Measurements from ENCODE around the gene BBOX1. TPM values are rescaled to one million over a fixed set of nuclear protein-coding genes. Genes with fewer than 3 reads are reported as not detected.
"Not testable (repeated sequence)": the region's sequence is repeated elsewhere in the genome, so short reads cannot be mapped to it uniquely, and the experiment has no call there.

The BBOX1 gene
- total RNA-seq, 2 experiments from 2014 or later, result not detected

- H3K4me1 Mint-ChIP-seq (ENCODE audit: low read depth), result no peaks in the 10 kb centered on the region
- POLR2A ChIA-PET, result no interaction called here
- CTCF ChIA-PET, result interaction anchor here (1.6 kb wide), 1 partner anchor 10 kb away, joined by 4 read pairs; no protein-coding TSS in a partner anchor
- no peak overlapping the region for H3K4me3 Mint-ChIP-seq
- ATAC-seq (no peak), DNase-seq (no peak)
- intact Hi-C loops (cut with micrococcal nuclease), result no loop called here
- H3K27ac Mint-ChIP-seq, result no peak overlapping the region
- TF ChIP-seq, protein P1, sequence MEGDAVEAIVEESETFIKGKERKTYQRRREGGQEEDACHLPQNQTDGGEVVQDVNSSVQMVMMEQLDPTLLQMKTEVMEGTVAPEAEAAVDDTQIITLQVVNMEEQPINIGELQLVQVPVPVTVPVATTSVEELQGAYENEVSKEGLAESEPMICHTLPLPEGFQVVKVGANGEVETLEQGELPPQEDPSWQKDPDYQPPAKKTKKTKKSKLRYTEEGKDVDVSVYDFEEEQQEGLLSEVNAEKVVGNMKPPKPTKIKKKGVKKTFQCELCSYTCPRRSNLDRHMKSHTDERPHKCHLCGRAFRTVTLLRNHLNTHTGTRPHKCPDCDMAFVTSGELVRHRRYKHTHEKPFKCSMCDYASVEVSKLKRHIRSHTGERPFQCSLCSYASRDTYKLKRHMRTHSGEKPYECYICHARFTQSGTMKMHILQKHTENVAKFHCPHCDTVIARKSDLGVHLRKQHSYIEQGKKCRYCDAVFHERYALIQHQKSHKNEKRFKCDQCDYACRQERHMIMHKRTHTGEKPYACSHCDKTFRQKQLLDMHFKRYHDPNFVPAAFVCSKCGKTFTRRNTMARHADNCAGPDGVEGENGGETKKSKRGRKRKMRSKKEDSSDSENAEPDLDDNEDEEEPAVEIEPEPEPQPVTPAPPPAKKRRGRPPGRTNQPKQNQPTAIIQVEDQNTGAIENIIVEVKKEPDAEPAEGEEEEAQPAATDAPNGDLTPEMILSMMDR (IDR thresholded peaks at IDR 0.05), result no peak
- peaks cover 2% of the 10 kb centered on the region for H3K27me3 Mint-ChIP-seq
- H3K36me3 Mint-ChIP-seq (ENCODE audit: low read depth), result no peaks in the 10 kb centered on the region
- no peaks in the 10 kb centered on the region for H3K9me3 Mint-ChIP-seq
Observed at GRCh38 chr11:27173545-27173944, 132.9 kb downstream of the BBOX1 start.

DNA sequence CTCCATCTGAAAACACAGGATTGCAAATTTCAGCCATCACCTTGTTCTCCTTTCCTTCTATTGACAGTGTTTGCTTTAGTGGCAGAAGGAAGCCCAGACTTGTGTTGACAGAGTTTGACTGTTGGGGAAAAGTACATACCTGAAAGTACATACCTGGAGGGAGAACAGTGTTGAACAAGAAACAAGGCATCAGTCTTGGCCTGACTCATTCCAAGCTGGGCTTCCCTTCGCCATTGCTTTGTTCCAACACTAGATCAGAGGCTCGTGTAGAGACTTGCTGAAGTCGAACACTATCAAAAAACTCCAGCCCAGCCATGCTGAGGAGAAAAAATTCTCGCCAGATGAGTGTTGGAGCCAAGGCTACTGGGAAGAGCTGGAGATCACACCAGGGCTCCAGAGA, 133.4 kb downstream of the BBOX1 start:
- intact Hi-C loops (cut with micrococcal nuclease), result no loop called here
- no peaks in the 10 kb centered on the region for H3K9me3 Mint-ChIP-seq
- ATAC-seq (no peak), DNase-seq (no peak)
- CTCF ChIA-PET, result interaction anchor here (1.6 kb wide), 1 partner anchor 10 kb away, joined by 4 read pairs; no protein-coding TSS in a partner anchor
- POLR2A ChIA-PET, result no interaction called here
- no peaks in the 10 kb centered on the region for H3K27me3 Mint-ChIP-seq
- H3K4me1 Mint-ChIP-seq (ENCODE audit: low read depth), result no peaks in the 10 kb centered on the region
- no peak overlapping the region for H3K4me3 Mint-ChIP-seq
- H3K27ac Mint-ChIP-seq, result no peak overlapping the region
- no peaks in the 10 kb centered on the region for H3K36me3 Mint-ChIP-seq (ENCODE audit: low read depth)
- TF ChIP-seq, protein P1 (IDR thresholded peaks at IDR 0.05), result no peak

GRCh38 chr11:27174672-27175210, 134.1 kb downstream of the BBOX1 start:
- Mint-ChIP-seq H3K4me3 (no peak overlapping the region), H3K27ac (no peak overlapping the region), H3K4me1 (ENCODE audit: low read depth) (no peaks in the 10 kb centered on the region), H3K36me3 (ENCODE audit: low read depth) (no peaks in the 10 kb centered on the region), H3K27me3 (no peaks in the 10 kb centered on the region), H3K9me3 (no peaks in the 10 kb centered on the region)
- CTCF ChIA-PET, result interaction anchor here (1.6 kb wide), 1 partner anchor 9 kb away, joined by 4 read pairs; no protein-coding TSS in a partner anchor
- DNase-seq (no peak), ATAC-seq (no peak)
- POLR2A ChIA-PET, result no interaction called here
- intact Hi-C loops (cut with micrococcal nuclease), result no loop called here
- TF ChIP-seq, protein P1 (IDR thresholded peaks at IDR 0.05), result no peak

DNA sequence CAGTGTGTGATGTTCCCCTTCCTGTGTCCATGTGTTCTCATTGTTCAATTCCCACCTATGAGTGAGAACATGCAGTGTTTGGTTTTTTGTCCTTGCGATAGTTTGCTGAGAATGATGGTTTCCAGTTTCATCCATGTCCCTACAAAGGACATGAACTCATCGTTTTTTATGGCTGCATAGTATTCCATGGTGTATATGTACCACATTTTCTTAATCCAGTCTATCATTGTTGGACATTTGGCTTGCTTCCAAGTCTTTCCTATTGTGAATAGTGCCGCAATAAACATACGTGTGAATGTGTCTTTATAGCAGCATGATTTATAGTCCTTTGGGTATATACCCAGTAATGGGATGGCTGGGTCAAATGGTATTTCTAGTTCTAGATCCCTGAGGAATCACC, 134.9 kb downstream of the BBOX1 start:
- H3K4me1 Mint-ChIP-seq (ENCODE audit: low read depth); H3K4me3 Mint-ChIP-seq; H3K27ac Mint-ChIP-seq; H3K9me3 Mint-ChIP-seq; H3K27me3 Mint-ChIP-seq; DNase-seq; POLR2A ChIA-PET; intact Hi-C loops (cut with micrococcal nuclease); ATAC-seq; H3K36me3 Mint-ChIP-seq (ENCODE audit: low read depth); CTCF ChIA-PET: not testable (repeated sequence)

Other genes with a start within 250 kb of the BBOX1 start
- not detected for gene FIBIN, start 46.7 kb upstream of the BBOX1 start, total RNA-seq